Measurements from ENCODE around the gene CTNNA3. TPM values are rescaled to one million over a fixed set of nuclear protein-coding genes. Genes with fewer than 3 reads are reported as not detected.

Gene CTNNA3
- total and polyA plus RNA-seq, 5 experiments from 2014 or later = not detected

DNA sequence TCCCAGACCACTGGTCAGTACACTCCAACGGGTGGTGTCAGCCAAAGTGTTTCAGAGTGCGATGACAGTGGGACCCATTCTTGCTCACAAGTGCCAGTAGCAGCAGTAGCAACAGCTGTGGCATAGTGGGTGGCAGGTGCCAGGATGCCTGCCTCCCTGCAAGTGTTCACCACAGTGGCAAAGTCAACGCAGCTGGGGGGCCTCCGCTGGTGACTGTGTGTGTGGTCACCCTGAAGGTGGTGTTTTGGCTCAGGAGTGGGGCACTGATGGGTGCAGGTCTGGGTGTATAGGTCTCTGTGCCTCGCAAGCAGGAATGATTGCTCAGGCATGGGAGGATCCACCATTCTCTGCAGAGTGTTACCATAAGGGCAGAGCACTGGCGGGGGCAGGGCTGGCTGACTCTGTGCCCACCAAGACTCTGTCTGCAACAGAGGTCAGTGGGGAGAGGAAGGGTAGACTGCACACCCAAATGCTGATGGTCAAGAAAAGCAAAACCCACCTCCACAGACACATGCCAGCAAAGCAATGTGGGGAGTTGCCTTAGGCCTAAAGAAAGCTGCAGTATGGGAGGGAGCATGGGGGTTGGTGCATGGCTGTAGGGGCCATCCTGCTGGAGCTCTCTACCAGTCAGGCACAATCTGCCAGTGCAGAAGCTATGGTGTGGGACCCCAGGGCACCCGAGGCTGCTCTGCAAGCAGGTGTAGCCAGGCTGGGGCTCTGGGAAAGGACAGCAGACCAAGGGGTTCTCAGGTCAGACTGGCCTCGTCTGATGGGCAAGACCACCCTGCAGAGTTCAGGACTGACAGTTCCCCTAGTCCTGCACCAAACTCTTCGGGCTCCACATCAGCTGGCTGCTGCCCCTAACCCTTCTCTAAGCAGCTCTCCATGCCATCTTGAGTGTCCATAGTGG is 368.1 kb downstream of the CTNNA3 start:
- peak in 1 of 10 donors; percentile 62 for DNase-seq
- H3K27ac Mint-ChIP-seq = no peak overlapping the region
- peaks cover 0 to 14% (median 0%) of the 10 kb centered on the region in 3 donors for H3K36me3 Mint-ChIP-seq
- peaks cover 0 to 3% (median 0%) of the 10 kb centered on the region in 5 donors for H3K27me3 Mint-ChIP-seq
- peaks cover 9 to 43% (median 35%) of the 10 kb centered on the region in 9 donors for H3K9me3 Mint-ChIP-seq
- no peaks in the 10 kb centered on the region for H3K4me1 Mint-ChIP-seq
- POLR2A ChIA-PET = no interaction called here
- no peak overlapping the region for H3K4me3 Mint-ChIP-seq
- no peak for ATAC-seq

DNA sequence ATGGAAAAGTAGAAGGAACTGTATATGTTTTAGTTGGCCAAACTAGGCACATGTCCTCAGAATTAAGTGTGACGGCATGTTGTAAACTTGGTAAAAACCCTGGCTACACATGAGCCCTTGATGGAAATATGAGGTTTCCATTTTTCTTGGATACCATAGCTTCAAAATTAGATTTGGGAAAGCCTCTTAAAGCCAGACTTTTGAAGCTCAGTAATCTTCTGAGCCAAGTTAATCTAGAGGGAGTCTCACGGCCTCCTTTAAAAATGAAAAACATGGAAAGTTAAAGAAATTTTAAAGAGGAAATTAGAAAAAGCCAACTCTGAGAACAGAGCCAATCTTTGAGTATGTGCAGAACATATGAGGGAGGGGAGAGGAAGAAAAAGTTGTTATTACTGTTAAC is 376.0 kb downstream of the CTNNA3 start:
- ATAC-seq (no peak), DNase-seq (no peak)
- Mint-ChIP-seq H3K27me3 (peaks cover 0 to 2% (median 0%) of the 10 kb centered on the region in 5 donors), H3K4me3 (no peak overlapping the region), H3K27ac (no peak overlapping the region), H3K36me3 (peaks cover 0 to 3% (median 0%) of the 10 kb centered on the region in 3 donors), H3K4me1 (no peaks in the 10 kb centered on the region), H3K9me3 (peaks cover 9 to 36% (median 23%) of the 10 kb centered on the region in 9 donors)
- POLR2A ChIA-PET = no interaction called here

DNA sequence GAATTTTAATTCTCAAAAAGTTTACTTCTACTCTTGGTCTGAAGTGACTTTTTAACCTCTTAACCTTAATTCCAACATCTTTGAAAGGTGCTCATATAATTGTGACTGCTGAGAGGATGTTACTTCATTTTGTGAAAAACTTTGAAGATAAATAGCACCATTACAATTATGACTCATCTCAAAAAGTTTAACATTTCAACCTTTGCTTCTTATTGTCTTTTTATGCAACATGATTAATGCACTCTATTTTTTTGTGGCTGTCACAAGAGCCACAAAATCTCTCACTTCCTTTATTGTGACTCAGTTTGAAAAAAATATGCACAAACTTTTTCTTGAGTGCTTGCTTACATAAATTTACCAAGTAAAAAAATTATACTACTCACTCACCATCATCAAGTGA is 387.1 kb downstream of the CTNNA3 start:
- peaks cover 0 to 4% (median 0%) of the 10 kb centered on the region in 3 donors for H3K36me3 Mint-ChIP-seq
- H3K27me3 Mint-ChIP-seq = peaks cover 0 to 3% (median 2%) of the 10 kb centered on the region in 5 donors
- no peak overlapping the region for H3K27ac Mint-ChIP-seq
- POLR2A ChIA-PET = no interaction called here
- H3K9me3 Mint-ChIP-seq = peaks cover 0 to 33% (median 13%) of the 10 kb centered on the region in 9 donors
- no peaks in the 10 kb centered on the region for H3K4me1 Mint-ChIP-seq
- no peak overlapping the region for H3K4me3 Mint-ChIP-seq
- ATAC-seq (no peak), DNase-seq (no peak)

DNA sequence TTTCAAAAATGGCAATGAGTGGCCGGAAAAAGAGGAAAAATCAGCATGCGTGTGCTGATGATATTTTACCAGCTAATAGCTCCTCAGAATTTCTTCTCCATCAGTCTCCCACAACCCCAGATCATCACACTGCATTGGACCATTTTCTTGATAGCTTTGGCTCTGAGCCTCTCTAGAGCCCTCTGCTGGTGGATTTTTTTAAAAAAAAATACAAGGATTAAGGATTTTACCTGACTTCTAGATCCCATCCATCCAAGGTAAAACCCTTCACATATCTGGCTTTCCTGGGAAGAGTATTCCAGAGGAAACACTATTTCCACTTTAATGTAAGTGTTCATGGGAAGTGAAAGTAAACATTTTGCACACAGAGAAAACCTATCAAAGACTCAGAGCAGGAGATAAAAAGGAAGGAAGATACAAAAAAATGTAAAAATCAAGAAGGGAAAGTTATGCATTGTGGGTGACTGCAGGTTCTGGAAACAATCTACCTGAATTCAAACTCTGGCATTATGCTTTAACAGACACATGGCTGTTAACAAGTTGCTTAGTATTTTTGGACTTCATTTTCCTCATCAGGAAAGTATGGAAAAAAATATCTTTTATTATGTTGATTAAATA is 389.3 kb downstream of the CTNNA3 start:
- Mint-ChIP-seq H3K27ac (no peak overlapping the region), H3K27me3 (peaks cover 0 to 3% (median 0%) of the 10 kb centered on the region in 5 donors), H3K36me3 (peaks cover 0 to 4% (median 0%) of the 10 kb centered on the region in 3 donors), H3K4me1 (no peaks in the 10 kb centered on the region), H3K9me3 (peaks cover 0 to 40% (median 15%) of the 10 kb centered on the region in 9 donors), H3K4me3 (no peak overlapping the region)
- DNase-seq (no peak), ATAC-seq (no peak)
- POLR2A ChIA-PET = no interaction called here

DNA sequence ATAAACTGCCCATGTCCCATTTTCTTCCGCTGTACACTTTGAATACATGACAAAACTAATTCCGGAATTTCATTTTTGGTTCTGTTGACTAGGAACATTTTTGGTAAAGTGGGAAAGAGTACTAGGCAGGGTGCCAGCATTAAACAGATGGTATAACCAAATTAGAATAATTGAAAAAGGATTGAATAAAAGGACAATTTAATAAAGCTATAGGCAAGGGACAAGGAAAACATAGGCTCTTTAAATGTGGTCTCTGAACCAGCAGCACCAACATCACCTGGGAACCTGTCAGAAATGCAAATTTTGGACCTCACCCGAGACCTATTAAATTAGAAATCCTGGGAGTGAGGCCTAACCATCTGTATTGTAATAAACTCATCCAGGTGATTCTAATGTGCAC is 393.3 kb downstream of the CTNNA3 start:
- no peaks in the 10 kb centered on the region for H3K27me3 Mint-ChIP-seq
- peaks cover 0 to 53% (median 11%) of the 10 kb centered on the region in 9 donors for H3K9me3 Mint-ChIP-seq
- POLR2A ChIA-PET = no interaction called here
- no peaks in the 10 kb centered on the region for H3K4me1 Mint-ChIP-seq
- H3K36me3 Mint-ChIP-seq = peaks cover 0 to 4% (median 0%) of the 10 kb centered on the region in 3 donors
- ATAC-seq (no peak), DNase-seq (no peak)
- no peak overlapping the region for H3K4me3 Mint-ChIP-seq
- H3K27ac Mint-ChIP-seq = no peak overlapping the region

DNA sequence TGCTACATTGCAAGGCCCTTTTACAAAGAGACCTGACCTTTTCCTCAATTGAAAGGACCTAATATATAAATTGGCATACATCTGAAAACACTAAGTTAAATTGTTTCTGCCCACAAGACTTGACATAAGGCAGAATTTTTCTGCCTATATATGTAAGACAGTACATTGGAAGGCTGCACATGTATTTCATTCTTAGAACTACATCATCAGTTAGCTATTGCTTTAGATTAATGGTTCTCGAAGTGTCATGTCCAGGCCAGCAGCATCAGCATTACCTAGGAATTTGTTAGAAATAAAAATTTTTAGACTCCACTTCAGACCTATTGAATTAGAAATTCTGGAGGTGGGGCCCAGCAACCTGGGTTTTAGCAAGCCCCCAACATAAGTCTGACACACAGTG is 396.2 kb downstream of the CTNNA3 start:
- no peaks in the 10 kb centered on the region for H3K4me1 Mint-ChIP-seq
- peaks cover 0 to 32% (median 10%) of the 10 kb centered on the region in 9 donors for H3K9me3 Mint-ChIP-seq
- no peak overlapping the region for H3K4me3 Mint-ChIP-seq
- POLR2A ChIA-PET = no interaction called here
- H3K27me3 Mint-ChIP-seq = no peaks in the 10 kb centered on the region
- H3K36me3 Mint-ChIP-seq = no peaks in the 10 kb centered on the region
- no peak overlapping the region for H3K27ac Mint-ChIP-seq
- DNase-seq (no peak), ATAC-seq (no peak)

DNA sequence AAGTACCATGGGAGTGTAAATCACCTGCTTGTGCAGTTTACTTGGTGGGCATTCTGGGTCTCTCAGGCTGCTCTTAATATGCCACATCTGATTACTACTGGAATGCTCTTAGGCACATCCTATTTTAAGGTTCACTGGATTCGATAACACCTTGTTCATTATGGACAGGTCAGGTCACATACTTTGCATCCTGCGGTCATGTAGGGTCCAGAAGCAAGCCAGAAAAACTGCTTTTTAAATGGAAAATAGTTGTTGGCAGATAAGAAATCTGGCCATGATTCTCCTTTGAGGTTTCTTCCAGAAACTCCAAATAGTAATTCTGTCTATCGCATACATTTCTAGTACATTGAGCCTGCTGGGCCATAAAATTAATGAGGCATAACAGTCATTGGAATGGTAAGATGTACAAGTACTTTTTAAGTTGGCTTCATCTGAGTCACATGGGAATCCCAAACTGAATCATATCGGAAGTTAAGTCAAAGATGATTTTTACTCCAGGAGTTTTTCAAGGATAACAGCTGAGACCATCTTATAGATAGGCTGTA is 398.3 kb downstream of the CTNNA3 start:
- Mint-ChIP-seq H3K9me3 (peaks cover 0 to 23% (median 9%) of the 10 kb centered on the region in 9 donors), H3K27me3 (no peaks in the 10 kb centered on the region), H3K4me3 (no peak overlapping the region), H3K27ac (no peak overlapping the region), H3K4me1 (no peaks in the 10 kb centered on the region), H3K36me3 (no peaks in the 10 kb centered on the region)
- no peak for ATAC-seq
- POLR2A ChIA-PET = no interaction called here
- no peak for DNase-seq

DNA sequence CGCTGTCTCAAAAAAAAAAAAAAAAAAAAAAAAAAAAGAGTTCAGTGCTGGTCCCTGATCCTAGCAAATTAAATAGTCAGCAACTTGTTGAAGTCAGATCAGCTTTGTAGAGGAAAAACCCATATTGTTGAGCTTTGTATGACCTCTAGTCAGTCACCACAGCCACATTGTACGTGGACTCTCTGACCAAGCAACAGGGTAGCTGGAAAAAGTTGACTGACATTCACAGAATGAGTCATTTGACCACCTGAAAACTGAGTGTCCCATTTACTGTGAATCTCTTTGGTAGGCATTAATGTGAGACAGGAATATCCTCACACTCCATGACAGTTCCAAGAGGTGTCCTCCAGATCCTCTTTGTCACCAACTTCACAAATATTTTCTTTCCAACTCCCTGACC is 399.1 kb downstream of the CTNNA3 start:
- no peak for ATAC-seq

DNA sequence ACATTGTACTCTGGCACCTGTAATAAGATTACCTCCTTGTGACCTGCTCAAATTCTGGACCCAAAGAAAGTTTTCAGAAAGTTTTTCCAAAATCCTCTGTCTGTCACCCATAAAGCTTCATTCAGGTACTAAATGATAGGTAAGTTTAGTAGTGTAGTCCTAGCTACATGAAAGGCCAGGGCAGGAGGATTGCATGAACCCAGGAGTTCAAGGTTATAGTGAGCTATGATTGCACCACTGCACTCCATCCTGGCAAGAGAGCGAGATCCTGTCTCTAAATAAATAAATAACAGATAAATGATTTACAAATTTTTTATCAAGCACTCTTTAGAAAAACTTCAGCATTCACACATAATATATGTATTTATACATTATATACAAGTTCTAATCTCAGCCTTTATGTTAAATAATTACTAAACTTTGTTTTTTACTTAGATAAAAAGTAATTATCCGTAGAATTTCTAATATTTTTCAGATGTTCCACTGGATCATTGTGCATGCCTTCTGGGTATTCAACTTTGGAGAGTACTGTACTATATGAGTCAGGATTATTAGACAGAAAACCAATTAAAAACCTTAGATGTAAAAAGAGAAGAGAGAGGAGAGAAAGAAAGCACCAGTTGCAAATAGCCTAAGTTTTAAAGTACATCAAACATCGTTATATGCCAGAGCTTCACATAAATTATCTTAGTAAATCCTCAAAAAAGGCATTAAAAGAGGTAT is 407.1 kb downstream of the CTNNA3 start:
- H3K27me3 Mint-ChIP-seq = peaks cover 0 to 4% (median 0%) of the 10 kb centered on the region in 5 donors
- no peaks in the 10 kb centered on the region for H3K36me3 Mint-ChIP-seq
- no peak overlapping the region for H3K4me3 Mint-ChIP-seq
- peaks cover 0 to 10% (median under 1%) of the 10 kb centered on the region in 9 donors for H3K9me3 Mint-ChIP-seq
- no peak overlapping the region for H3K27ac Mint-ChIP-seq
- no peaks in the 10 kb centered on the region for H3K4me1 Mint-ChIP-seq
- DNase-seq (no peak), ATAC-seq (no peak)
- POLR2A ChIA-PET = no interaction called here

More for the DNA sequence above, 399.1 kb downstream of the CTNNA3 start:
- Mint-ChIP-seq H3K36me3 (no peaks in the 10 kb centered on the region), H3K4me3 (no peak overlapping the region), H3K4me1 (no peaks in the 10 kb centered on the region), H3K27ac (no peak overlapping the region), H3K27me3 (no peaks in the 10 kb centered on the region), H3K9me3 (peaks cover 0 to 15% (median 6%) of the 10 kb centered on the region in 9 donors)
- POLR2A ChIA-PET = no interaction called here
- no peak for DNase-seq

DNA sequence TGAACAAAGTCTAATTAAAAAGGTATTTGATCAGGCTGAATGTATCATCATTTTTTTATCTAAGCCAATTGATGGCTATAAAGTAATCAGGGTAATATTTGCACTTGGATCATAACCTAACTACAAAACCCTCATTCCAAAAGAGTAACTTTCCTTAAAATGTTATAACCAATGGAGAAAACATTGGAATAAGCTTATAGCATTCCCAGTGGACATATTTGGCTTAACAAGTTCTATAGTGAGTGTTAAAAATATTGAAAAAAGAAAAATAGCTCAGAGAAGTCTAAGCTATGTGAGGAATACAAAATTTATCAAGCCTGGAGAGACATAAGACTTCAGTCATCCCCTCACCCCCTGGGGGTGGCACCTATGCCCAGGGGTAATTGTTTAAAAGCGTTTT is 411.4 kb downstream of the CTNNA3 start:
- Mint-ChIP-seq H3K4me1 (no peaks in the 10 kb centered on the region), H3K4me3 (no peak overlapping the region), H3K9me3 (peaks cover 0 to 10% (median 0%) of the 10 kb centered on the region in 9 donors), H3K27me3 (peaks cover 0 to 4% (median 0%) of the 10 kb centered on the region in 5 donors), H3K36me3 (no peaks in the 10 kb centered on the region), H3K27ac (no peak overlapping the region)
- DNase-seq = no peak
- POLR2A ChIA-PET = no interaction called here
- ATAC-seq = no peak

DNA sequence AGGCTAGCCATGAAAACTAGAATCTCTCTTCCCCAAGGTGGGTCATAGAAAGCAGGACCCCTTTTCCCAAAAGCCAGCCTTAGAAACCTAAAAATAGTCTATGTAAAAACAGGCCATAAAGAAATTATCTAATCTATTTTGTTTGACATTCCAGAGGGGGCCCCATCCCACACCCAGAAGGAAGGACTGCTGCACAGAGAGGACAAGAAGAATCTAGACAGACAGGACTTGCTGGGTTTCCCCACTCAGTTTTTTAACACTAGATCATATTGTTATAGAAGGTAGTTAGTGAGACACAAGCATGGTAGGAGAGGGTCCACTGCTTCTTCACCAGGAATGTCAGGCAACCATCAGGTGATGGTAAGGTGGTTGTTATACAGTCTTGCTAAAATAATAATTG is 413.1 kb downstream of the CTNNA3 start:
- Mint-ChIP-seq H3K27ac (no peak overlapping the region), H3K4me3 (no peak overlapping the region), H3K9me3 (peaks cover 0 to 5% (median 0%) of the 10 kb centered on the region in 9 donors), H3K27me3 (no peaks in the 10 kb centered on the region), H3K4me1 (no peaks in the 10 kb centered on the region), H3K36me3 (no peaks in the 10 kb centered on the region)
- DNase-seq (no peak), ATAC-seq (no peak)
- POLR2A ChIA-PET = no interaction called here

DNA sequence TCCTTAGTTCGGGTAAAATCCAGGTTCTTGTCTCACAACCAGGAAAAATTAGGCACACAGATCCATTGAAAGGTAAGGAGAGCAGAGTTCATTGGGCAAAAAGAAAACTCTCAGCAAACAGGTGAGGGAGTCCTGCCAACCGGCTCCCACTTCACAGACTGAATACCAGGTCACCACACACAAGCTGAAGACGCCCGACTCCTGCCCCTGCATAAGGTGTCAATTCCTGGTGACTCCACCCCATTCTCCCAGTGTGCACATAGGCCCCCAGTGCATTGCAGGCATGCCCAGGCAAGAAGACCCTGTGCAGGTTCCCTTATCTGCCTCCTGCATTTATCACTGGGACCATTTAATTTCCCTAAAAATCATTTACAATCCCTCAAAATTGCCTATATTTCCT is 415.6 kb downstream of the CTNNA3 start:
- Mint-ChIP-seq H3K36me3 (no peaks in the 10 kb centered on the region), H3K27me3 (peaks cover 0 to 2% (median 0%) of the 10 kb centered on the region in 5 donors), H3K4me1 (no peaks in the 10 kb centered on the region), H3K4me3 (no peak overlapping the region), H3K9me3 (peaks cover 0 to 5% (median 0%) of the 10 kb centered on the region in 9 donors), H3K27ac (no peak overlapping the region)
- POLR2A ChIA-PET = no interaction called here
- no peak for ATAC-seq
- DNase-seq = no peak

Measured in naive thymus-derived CD8-positive, alpha-beta T cell (primary cell).